SH-SY5Y (cell line): Measurements from ENCODE around the gene S100A3.

Experiments used
- GATA2 ChIP-seq: IDR thresholded peaks from 2 replicates; pipeline ENCODE4 v1.6.1; 2011; ENCODE audit warnings: mild to moderate bottlenecking, low read depth, low read length
- GATA3 ChIP-seq: IDR thresholded peaks from 2 replicates; pipeline ENCODE4 v1.6.1; 2011; ENCODE audit warnings: low read depth, mild to moderate bottlenecking, low read length, moderate library complexity

GRCh38 chr1:153544453-153545066 is 4.5 kb downstream of the S100A3 start:
- TF ChIP-seq GATA2 (no peak), GATA3 (no peak)
